B cell (primary cell): Measurements from ENCODE around the gene CYTH2. TPM values are rescaled to one million over a fixed set of nuclear protein-coding genes. Genes with fewer than 3 reads are reported as not detected.

ENCODE experiments used
- ATAC-seq: fragments of 200-7000 bp; cut with Tn5 transposase; one replicate; pipeline ENCODE4 v1.10.0; 2021; ENCODE audit warnings: low read depth, mild to moderate bottlenecking, moderate number of reproducible peaks, moderate library complexity
- CTCF ChIA-PET: fragments of 350-600 bp; sonication (Branson Sonifier 250); formaldehyde crosslinking; loops from one replicate; lab custom pipeline; 2021; ENCODE audit warnings: antibody characterized with exemption, inconsistent platforms; lab: Charles Lee
- POLR2A ChIA-PET: fragments of 350-600 bp; sonication (Branson Sonifier 250); formaldehyde crosslinking; loops from one replicate; lab custom pipeline; 2021; ENCODE audit warnings: antibody characterized with exemption; lab: Charles Lee
- DNase-seq: peaks from one replicate; pipeline ENCODE4 v3.0.0; 2013
- H2AFZ ChIP-seq: 2 replicates; pipeline ENCODE4 v1.6.1; 2012; ENCODE audit warnings: mild to moderate bottlenecking, low read depth, low read length; ENCODE audit not compliant: insufficient read depth, poor library complexity, severe bottlenecking
- H3K27ac ChIP-seq, 2 donors: 1 replicate in 1 of 2; 2 replicates in 1 of 2; pipeline ENCODE4 v1.5.1; 2012 to 2013; ENCODE audit warnings: low read length in 2 of 2, mild to moderate bottlenecking in 2 of 2, moderate library complexity in 1 of 2
- H3K27me3 ChIP-seq, 4 experiments: fragments of 200-600 bp in 1 of 4; sonication (generic) in 1 of 4; replicated peaks in 1 of 4; 1 replicate in 2 of 4; 2 replicates in 2 of 4; pipeline versions ENCODE4 v1.6.1 to v1.7.0; 2013 to 2016; ENCODE audit warnings: low read length in 3 of 4, mild to moderate bottlenecking in 2 of 4, mixed read lengths in 1 of 4, moderate library complexity in 1 of 4; ENCODE audit not compliant: insufficient read depth in 4 of 4, control insufficient read depth in 3 of 4; ENCODE audit errors: control extremely low read depth in 1 of 4
- H3K36me3 ChIP-seq, 2 experiments: replicated peaks in 1 of 2; 1 replicate in 1 of 2; 2 replicates in 1 of 2; pipeline versions ENCODE4 v1.6.1 to v1.7.1; 2013; ENCODE audit warnings: low read length in 1 of 2; ENCODE audit not compliant: insufficient read depth in 2 of 2, control insufficient read depth in 1 of 2; ENCODE audit errors: control extremely low read depth in 1 of 2, extremely low read depth in 1 of 2
- H3K4me1 ChIP-seq, 2 donors: fragments of 200-600 bp in 1 of 2; sonication (generic) in 1 of 2; 1 replicate in 1 of 2; 2 replicates in 1 of 2; pipeline versions ENCODE4 v1.5.1 to v1.6.1; 2013 to 2017; ENCODE audit warnings: low read length in 2 of 2; ENCODE audit not compliant: control insufficient read depth in 2 of 2, insufficient read depth in 2 of 2
- H3K4me2 ChIP-seq: replicated peaks from 2 replicates; pipeline ENCODE3; 2012; ENCODE audit warnings: mild to moderate bottlenecking, low read depth, low read length; ENCODE audit not compliant: poor library complexity, severe bottlenecking
- H3K4me3 ChIP-seq, 5 experiments: fragments of 200-600 bp in 1 of 5; sonication (generic) in 1 of 5; 1 replicate in 3 of 5; 2 replicates in 2 of 5; pipeline versions ENCODE4 v1.5.1 to v1.7.0; 2011 to 2016; ENCODE audit warnings: low read length in 4 of 5, mild to moderate bottlenecking in 4 of 5, low read depth in 2 of 5, control low read depth in 1 of 5, moderate library complexity in 1 of 5; ENCODE audit not compliant: insufficient read depth in 1 of 5; ENCODE audit errors: control extremely low read depth in 1 of 5, extremely low read depth in 1 of 5
- H3K79me2 ChIP-seq: fragments of 200-600 bp; sonication (generic); one replicate; pipeline ENCODE4 v1.6.0; 2016; ENCODE audit warnings: low read length; ENCODE audit not compliant: control insufficient read depth, insufficient read depth
- H3K9ac ChIP-seq: fragments of 200-600 bp; sonication (generic); 2 replicates; pipeline ENCODE4 v1.6.1; 2017; ENCODE audit warnings: mild to moderate bottlenecking, low read length, moderate library complexity
- H3K9me3 ChIP-seq, 3 donors: one replicate each; pipeline versions ENCODE4 v1.6.1 to v1.7.1; 2013; ENCODE audit warnings: low read length in 2 of 3; ENCODE audit not compliant: control insufficient read depth in 2 of 3, insufficient read depth in 1 of 3; ENCODE audit errors: control extremely low read depth in 1 of 3
- H4K20me1 ChIP-seq: 2 replicates; pipeline ENCODE4 v1.6.0; 2012; ENCODE audit warnings: mild to moderate bottlenecking, low read length; ENCODE audit not compliant: insufficient read depth, control insufficient read depth, poor library complexity, severe bottlenecking
- H3K27ac Mint-ChIP-seq: one replicate; pipeline ENCODE4 v1.8.0; 2021; ENCODE audit warnings: mixed read lengths
- H3K27me3 Mint-ChIP-seq: one replicate; pipeline ENCODE4 v1.8.0; 2021; ENCODE audit warnings: mixed read lengths
- H3K4me1 Mint-ChIP-seq: one replicate; pipeline ENCODE4 v1.8.0; 2021; ENCODE audit warnings: mixed read lengths
- H3K4me3 Mint-ChIP-seq: one replicate; pipeline ENCODE4 v1.8.0; 2021; ENCODE audit warnings: mixed read lengths
- H3K9me3 Mint-ChIP-seq: one replicate; pipeline ENCODE4 v1.8.0; 2022; ENCODE audit warnings: mixed read lengths; ENCODE audit not compliant: insufficient read depth
- CTCF ChIP-seq: fragments of 200-600 bp; IDR thresholded peaks from one replicate; pipeline ENCODE4 v1.8.0; 2022; ENCODE audit warnings: antibody characterized with exemption, mild to moderate bottlenecking
- EZH2 ChIP-seq: IDR thresholded peaks from 2 replicates; pipeline ENCODE4 v1.6.1; 2012; ENCODE audit warnings: borderline replicate concordance, low read depth, mild to moderate bottlenecking, moderate library complexity, low read length; ENCODE audit not compliant: insufficient read depth, poor library complexity, severe bottlenecking
- WGBS: methylation state at CpG from one replicate; pipeline ENCODE4 v1.1.5; 2013; ENCODE audit warnings: missing lambda C conversion rate; ENCODE audit not compliant: insufficient coverage; 5-methylcytosine and 5-hydroxymethylcytosine counted together
- intact Hi-C: fragments of 100-400 bp; cut with micrococcal nuclease; formaldehyde crosslinking; loops from one replicate; pipeline ENCODE4 v1.10.0; 2022
- polyA plus RNA-seq: library from polyadenylated mRNA; depleted of rRNA; stranded (reverse); fragments of >200 nt; gene quantifications from 2 replicates; pipeline ENCODE4 v1.2.3, GENCODE V29; 2012
- total RNA-seq, 2 donors: library from RNA; stranded (reverse); fragments of 120-200 nt in 1 of 2; gene quantifications; 1 replicate in 1 of 2; 2 replicates in 1 of 2; pipeline versions ENCODE4 v1.2.3 to v1.2.4, GENCODE V29; 2013 to 2022

Gene CYTH2
- total and polyA plus RNA-seq, 2 donors (not counting 1 experiment from before 2014, with no cell fraction given), result 40.7 to 56.0 TPM

GRCh38 chr19:48450441-48450840 lies 18.7 kb upstream of the CYTH2 start:
- Mint-ChIP-seq H3K4me3 (no peak overlapping the region), H3K4me1 (peaks cover 28% of the 10 kb centered on the region), H3K9me3 (no peaks in the 10 kb centered on the region), H3K27ac (no peak overlapping the region), H3K27me3 (no peaks in the 10 kb centered on the region)
- Histone ChIP-seq H4K20me1 (peaks cover 31% of the 10 kb centered on the region), H3K9ac (no peak overlapping the region), H3K4me1 (peaks cover 6 to 9% of the 10 kb centered on the region in 2 donors), H2AFZ (no peak overlapping the region), H3K4me2 (no peak overlapping the region), H3K4me3 (no peak overlapping the region), H3K36me3 (peaks cover 0 to 71% of the 10 kb centered on the region in 2 experiments), H3K79me2 (peaks cover 27% of the 10 kb centered on the region), H3K27me3 (no peaks in the 10 kb centered on the region), H3K9me3 (no peaks in the 10 kb centered on the region), H3K27ac (no peak overlapping the region)
- ATAC-seq, result no peak
- WGBS, result 98% methylated on average over 21 of the region's 23 CpGs
- intact Hi-C loops, result no loop called here
- CTCF ChIA-PET, result no interaction called here
- DNase-seq, result no peak
- TF ChIP-seq CTCF, result no peak
- TF ChIP-seq EZH2, result no peak
- POLR2A ChIA-PET, result no interaction called here

GRCh38 chr19:48450863-48451262 lies 18.3 kb upstream of the CYTH2 start:
- intact Hi-C loops, result no loop called here
- H3K36me3 ChIP-seq, result peaks cover 0 to 75% of the 10 kb centered on the region in 2 experiments
- peaks cover 31% of the 10 kb centered on the region for H3K79me2 ChIP-seq
- Mint-ChIP-seq H3K27me3 (no peaks in the 10 kb centered on the region), H3K27ac (no peak overlapping the region), H3K4me1 (peaks cover 23% of the 10 kb centered on the region), H3K9me3 (no peaks in the 10 kb centered on the region), H3K4me3 (no peak overlapping the region)
- DNase-seq (no peak), ATAC-seq (no peak)
- POLR2A ChIA-PET, result no interaction called here
- WGBS, result 96% methylated on average over 13 of the region's 15 CpGs
- CTCF ChIA-PET, result no interaction called here
- H4K20me1 ChIP-seq, result peaks cover 35% of the 10 kb centered on the region
- no peak overlapping the region for H2AFZ ChIP-seq
- H3K4me3 ChIP-seq, result no peak overlapping the region
- no peak for TF ChIP-seq CTCF
- no peak for TF ChIP-seq EZH2
- H3K9ac ChIP-seq, result no peak overlapping the region
- no peaks in the 10 kb centered on the region for H3K27me3 ChIP-seq
- H3K9me3 ChIP-seq, result no peaks in the 10 kb centered on the region
- no peak overlapping the region for H3K27ac ChIP-seq
- H3K4me1 ChIP-seq, result peaks cover 6 to 11% of the 10 kb centered on the region in 2 donors
- no peak overlapping the region for H3K4me2 ChIP-seq
